T-helper 2 cell treated with Interferon-gamma antibody and Interleukin-4, amounts not matched to agents 5 μg/mL and 100 μg/mL, for 36 hours (primary cell): Measurements from ENCODE around the gene GRK6.
A peak's percentile ranks its signal among the peaks of the same experiment; 100 is the strongest.

Experiments
- DNase-seq: peaks from one replicate; pipeline ENCODE4 v3.0.0; 2021; ENCODE audit warnings: low spot score
- H3K27ac Mint-ChIP-seq: one replicate; pipeline ENCODE4 v1.8.0; 2021; ENCODE audit warnings: mild to moderate bottlenecking, mixed read lengths
- H3K27me3 Mint-ChIP-seq: one replicate; pipeline ENCODE4 v1.8.0; 2021; ENCODE audit warnings: low read depth, mixed read lengths
- H3K36me3 Mint-ChIP-seq: one replicate; pipeline ENCODE4 v1.8.0; 2021; ENCODE audit warnings: low read depth, mixed read lengths
- H3K4me1 Mint-ChIP-seq: one replicate; pipeline ENCODE4 v1.8.0; 2021; ENCODE audit warnings: low read depth, mixed read lengths
- H3K4me3 Mint-ChIP-seq: one replicate; pipeline ENCODE4 v1.8.0; 2022; ENCODE audit warnings: mild to moderate bottlenecking, moderate library complexity, mixed read lengths
- H3K9me3 Mint-ChIP-seq: one replicate; pipeline ENCODE4 v1.8.0; 2021; ENCODE audit warnings: mixed read lengths

GRK6 gene

DNA sequence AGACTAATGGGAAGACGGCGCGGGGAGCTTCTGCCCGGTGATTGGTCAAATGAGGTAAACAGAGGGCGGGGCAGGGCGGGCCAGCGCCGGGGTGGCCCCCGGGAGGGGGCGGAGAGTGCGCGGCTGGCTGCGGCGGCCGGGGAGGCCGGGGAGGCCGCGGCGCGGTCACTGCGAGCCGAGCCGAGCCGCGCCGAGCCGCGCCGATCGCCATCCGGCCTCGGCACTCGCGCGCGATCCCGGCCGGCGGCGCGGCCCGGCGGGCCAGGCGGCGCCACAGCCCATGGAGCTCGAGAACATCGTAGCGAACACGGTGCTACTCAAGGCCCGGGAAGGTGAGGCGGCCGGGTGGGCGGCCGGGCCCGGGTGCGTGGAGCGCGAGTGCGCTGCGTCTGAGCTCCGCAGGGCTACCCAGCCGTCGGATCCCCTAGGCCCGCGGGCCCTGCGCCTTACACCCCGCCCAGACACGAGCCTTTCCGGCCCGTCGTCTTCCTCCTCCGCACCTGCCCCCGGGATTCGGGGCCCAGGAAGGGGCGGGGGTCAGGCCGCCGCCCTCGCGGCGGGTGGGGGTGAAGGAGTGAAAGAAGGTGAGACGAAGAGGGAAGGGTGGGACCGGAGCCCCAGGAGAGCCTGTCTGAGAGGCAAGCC lies at the start of gene GRK6:
Gene GRK6 (plus strand): TSS at position 111 of the 645 bp plus-strand sequence. CDS start 170 bp downstream, at position 281.
- Mint-ChIP-seq H3K4me3 (peak within 1 kb of the TSS; percentile 98), H3K27me3 (peaks cover 2% of the 10 kb centered on the region), H3K36me3 (peaks cover 42% of the 10 kb centered on the region), H3K27ac (peak within 1 kb of the TSS; percentile 97), H3K4me1 (peaks cover 59% of the 10 kb centered on the region), H3K9me3 (no peaks in the 10 kb centered on the region)
- DNase-seq = peak; percentile 69

DNA sequence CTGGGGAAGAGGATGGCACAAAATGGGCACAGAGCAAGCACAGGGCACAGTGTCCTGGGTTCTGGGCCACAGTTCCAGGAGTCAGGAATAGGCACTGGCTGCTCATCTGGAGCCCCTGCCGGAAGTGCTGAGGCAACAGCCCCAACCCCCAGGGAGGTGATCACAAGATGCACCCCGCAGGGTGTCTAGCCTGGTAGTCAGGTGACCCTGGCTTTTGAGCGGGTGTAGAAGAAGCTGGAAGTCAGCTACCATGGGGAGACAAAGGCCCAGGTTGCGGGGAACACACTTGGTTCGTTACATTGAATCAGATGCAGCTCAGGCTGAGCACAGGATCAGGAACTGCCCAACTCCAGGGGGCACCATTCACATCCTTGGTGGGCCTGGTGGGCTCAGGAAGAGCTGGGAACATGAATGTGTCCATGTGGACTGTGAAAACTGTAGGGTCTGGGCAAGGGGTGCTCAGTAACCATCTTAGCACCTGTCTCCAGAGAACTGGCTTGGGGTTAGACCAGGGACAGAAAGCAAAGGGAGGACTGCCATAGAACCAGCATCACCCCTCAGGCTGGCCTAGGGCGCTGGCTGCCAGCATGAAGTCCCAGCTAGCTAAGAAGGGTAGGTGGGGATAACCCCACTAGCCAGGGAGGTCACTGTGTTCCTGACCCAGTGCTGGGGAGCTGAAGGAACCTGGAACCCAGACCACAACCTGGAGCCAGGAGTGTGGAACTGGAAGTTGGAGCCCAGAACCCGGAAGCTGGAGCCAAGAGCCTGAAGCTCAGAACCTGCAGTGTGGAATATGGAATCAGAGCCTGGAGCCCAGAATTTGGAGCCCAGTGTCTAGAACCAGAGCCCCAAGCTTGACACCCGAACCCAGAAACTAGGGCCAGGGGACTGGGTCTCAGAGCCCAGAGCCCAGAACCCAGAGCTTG lies 48.4 kb upstream of the GRK6 start:
- no peaks in the 10 kb centered on the region for H3K9me3 Mint-ChIP-seq
- peaks cover 11% of the 10 kb centered on the region for H3K36me3 Mint-ChIP-seq
- DNase-seq = no peak
- H3K4me1 Mint-ChIP-seq = peaks cover 16% of the 10 kb centered on the region
- no peak overlapping the region for H3K4me3 Mint-ChIP-seq
- H3K27ac Mint-ChIP-seq = no peak overlapping the region
- H3K27me3 Mint-ChIP-seq = peaks cover 3% of the 10 kb centered on the region

DNA sequence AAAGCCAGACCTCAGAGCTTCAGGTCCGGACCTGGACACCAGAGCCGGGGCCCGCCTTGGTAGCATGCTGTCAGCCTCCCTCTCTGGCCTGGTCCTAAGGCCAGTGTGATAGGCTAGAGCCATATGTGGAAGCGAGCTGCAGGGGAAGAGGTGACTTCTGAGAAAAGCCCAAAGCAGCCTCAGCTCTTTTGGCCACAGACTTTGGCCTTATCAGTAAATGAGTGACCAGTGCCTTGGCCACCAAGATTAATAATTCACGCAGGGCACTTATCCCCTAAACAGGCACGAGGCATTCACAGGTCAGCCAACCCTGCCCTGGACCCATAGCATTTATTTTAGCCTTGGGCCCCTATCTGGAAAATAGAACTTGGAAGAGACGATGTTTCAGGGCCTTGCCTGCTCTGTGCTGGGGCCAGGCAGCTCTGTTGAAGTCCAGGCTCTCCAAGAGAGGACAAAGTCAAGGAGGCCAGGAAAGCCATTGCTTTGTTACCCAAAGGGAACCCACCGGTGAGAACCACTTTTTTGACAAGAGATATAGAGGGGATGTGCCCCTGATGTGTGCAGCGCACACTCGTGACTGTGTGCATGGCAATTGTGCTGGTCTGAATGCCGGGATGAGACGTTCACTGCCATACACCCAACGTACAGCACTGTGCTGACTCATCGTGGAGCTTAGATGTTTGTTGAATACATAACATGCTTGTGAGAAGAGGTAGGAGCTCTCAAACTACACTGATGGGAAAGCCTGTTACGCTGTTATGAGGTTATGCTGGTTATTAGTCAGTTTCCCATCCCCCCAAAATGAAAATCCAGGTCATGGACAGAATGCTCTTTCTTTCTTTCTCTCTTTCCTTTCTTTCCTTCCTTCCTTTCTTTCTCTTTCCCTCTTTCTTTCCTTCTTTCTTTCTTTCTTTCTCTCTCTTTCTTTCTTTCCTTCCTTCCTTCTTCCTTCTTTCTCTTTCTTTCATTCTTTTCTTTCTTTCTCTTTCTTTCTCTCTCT lies 47.3 kb upstream of the GRK6 start:
- H3K36me3 Mint-ChIP-seq = peaks cover 6% of the 10 kb centered on the region
- H3K27me3 Mint-ChIP-seq = peaks cover 7% of the 10 kb centered on the region
- H3K4me3 Mint-ChIP-seq = no peak overlapping the region
- no peak for DNase-seq
- H3K27ac Mint-ChIP-seq = peak overlapping the region; percentile 29
- no peaks in the 10 kb centered on the region for H3K9me3 Mint-ChIP-seq
- H3K4me1 Mint-ChIP-seq = peaks cover 11% of the 10 kb centered on the region

DNA sequence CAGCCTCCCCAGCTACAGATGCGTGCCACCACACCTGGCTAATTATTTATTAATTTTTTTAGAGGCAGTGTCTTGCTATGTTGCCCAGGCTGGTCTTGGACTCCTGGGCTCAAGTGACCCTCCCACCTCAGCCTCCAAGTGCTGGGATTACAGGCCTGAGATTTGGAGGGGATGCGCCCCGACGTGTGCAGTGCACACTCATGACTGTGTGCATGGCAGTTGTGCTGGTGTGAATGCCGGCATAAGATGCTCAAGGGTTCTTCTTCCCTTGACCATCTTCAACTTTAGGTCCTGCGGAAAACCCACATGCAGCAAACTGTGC lies 45.7 kb upstream of the GRK6 start:
- H3K27me3 Mint-ChIP-seq = peaks cover 7% of the 10 kb centered on the region
- no peaks in the 10 kb centered on the region for H3K36me3 Mint-ChIP-seq
- DNase-seq = no peak
- H3K4me1 Mint-ChIP-seq = peaks cover 11% of the 10 kb centered on the region
- H3K4me3 Mint-ChIP-seq = no peak overlapping the region
- H3K27ac Mint-ChIP-seq = no peak overlapping the region
- H3K9me3 Mint-ChIP-seq = no peaks in the 10 kb centered on the region

DNA sequence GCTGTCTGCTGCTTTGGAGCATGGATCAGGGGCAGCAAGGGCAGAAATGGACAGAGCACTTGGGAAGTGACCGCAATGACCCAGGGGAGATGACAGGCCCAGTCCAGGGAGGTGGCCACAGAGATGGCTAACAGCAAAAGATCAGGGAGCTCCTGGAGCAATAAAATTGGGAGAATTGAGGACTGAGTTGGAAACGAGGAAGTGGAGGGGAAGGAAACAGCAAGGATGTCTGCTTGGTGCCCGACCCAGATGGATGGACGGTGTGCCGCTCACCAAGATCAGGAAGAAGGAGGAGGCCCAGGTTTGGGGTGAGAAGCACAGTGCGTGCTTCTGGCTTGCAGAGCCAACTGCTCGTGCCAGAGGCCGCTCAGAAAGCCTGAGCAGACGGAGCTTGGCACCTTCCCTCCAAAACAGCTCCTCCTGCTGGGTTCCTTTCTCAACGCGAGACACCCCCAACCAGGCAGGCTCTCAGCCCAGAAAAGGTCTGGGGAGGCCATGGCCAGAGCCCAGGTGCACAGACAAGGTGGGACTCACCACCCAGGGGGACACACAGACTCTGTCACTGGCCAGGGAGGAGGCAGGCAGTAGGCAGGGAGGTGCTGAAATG lies 44.0 kb upstream of the GRK6 start:
- H3K36me3 Mint-ChIP-seq = no peaks in the 10 kb centered on the region
- no peaks in the 10 kb centered on the region for H3K9me3 Mint-ChIP-seq
- no peak overlapping the region for H3K4me3 Mint-ChIP-seq
- peaks cover 7% of the 10 kb centered on the region for H3K27me3 Mint-ChIP-seq
- H3K27ac Mint-ChIP-seq = peak overlapping the region; percentile 2
- DNase-seq = no peak
- H3K4me1 Mint-ChIP-seq = peaks cover 11% of the 10 kb centered on the region

DNA sequence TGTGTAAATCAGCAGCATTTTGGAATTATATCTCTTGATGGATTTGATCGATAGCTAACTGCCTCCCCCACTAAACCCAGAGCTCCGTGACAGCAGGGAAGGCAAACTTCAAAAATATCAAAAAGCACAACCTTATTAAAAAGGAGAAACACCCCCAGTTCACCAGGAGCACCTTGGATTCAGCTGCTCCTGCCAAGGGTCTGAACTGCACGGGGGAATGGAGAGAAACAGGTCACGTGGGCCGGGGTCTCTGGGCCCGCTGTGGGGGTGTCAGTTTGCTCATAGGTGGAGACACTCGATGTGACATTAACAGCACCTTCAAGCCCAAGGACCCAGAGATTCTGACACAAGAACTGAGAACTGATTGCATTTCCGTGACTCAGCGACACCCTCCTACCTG lies 43.3 kb upstream of the GRK6 start:
- peak overlapping the region; percentile 2 for H3K27ac Mint-ChIP-seq
- no peak for DNase-seq
- H3K4me3 Mint-ChIP-seq = no peak overlapping the region

DNA sequence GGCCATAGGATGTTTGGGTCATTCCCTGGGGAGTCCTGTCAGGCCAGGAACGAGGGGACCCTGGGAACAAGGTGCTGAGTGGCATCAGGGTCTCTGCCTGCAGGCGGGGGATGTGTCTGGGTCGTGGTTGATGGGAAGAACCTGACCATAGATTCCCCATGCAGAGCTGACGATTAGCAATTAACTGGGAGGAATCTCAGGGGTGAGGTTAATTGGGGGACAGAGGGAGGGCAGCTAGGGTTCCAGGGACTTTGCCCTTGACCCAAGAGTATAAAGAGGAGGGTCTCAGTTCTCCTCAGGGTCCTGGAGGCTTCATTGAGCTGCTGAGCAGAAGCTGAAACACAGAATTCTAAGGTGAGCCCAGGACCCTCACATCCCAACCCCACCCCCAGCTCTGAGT lies 42.3 kb upstream of the GRK6 start, which contains the start of gene SLC34A1:
Gene SLC34A1 (plus strand): TSS at position 301 of the 400 bp plus-strand sequence. CDS start 1,308 bp downstream, outside the sequence.
- H3K36me3 Mint-ChIP-seq = no peaks in the 10 kb centered on the region
- peaks cover 7% of the 10 kb centered on the region for H3K27me3 Mint-ChIP-seq
- peaks cover 18% of the 10 kb centered on the region for H3K4me1 Mint-ChIP-seq
- no peak for DNase-seq
- no peaks in the 10 kb centered on the region for H3K9me3 Mint-ChIP-seq
- peak within 1 kb of the TSS; percentile 2 for H3K27ac Mint-ChIP-seq
- no peak within 1 kb of the TSS for H3K4me3 Mint-ChIP-seq

More for the DNA sequence above, 43.3 kb upstream of the GRK6 start:
- Mint-ChIP-seq H3K27me3 (peaks cover 7% of the 10 kb centered on the region), H3K36me3 (no peaks in the 10 kb centered on the region), H3K4me1 (peaks cover 11% of the 10 kb centered on the region), H3K9me3 (no peaks in the 10 kb centered on the region)

DNA sequence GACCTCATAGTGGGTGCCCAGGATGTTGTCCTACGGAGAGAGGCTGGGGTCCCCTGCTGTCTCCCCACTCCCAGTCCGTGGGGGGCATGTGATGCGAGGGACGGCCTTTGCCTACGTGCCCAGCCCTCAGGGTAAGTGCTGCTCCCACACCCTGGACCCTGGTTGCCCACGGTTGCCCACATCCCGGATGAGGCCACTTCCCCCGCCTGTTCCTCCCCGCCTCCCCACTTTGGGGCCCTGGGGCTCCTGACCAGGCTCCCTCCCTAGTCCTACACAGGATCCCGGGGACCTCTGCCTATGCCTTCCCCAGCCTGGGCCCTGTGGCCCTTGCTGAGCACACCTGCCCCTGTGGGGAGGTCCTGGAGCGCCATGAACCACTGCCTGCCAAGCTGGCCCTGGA lies 40.8 kb upstream of the GRK6 start:
- no peak for DNase-seq
- peaks cover 26% of the 10 kb centered on the region for H3K4me1 Mint-ChIP-seq
- no peak overlapping the region for H3K4me3 Mint-ChIP-seq
- H3K27ac Mint-ChIP-seq = no peak overlapping the region
- no peaks in the 10 kb centered on the region for H3K36me3 Mint-ChIP-seq
- H3K9me3 Mint-ChIP-seq = no peaks in the 10 kb centered on the region
- peaks cover 7% of the 10 kb centered on the region for H3K27me3 Mint-ChIP-seq

DNA sequence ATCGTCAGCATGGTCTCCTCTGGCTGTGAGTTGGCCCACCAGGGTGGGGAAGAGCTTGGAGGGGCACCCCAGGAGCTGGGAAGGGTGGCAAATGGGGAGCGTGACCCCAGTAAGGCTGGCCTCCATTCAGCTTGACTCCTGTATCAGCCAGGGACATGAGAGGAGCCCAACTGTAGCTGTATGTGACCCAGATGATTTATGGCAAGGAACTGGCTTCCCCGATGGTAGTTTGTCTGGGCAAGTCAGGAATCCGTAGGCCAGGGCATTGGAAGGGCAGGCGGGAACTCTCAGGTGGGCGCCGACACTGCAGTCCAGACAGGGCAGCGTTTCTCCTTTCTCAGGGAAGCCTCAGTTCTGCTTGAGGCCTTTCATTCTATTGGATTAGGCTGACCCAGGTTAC lies 39.9 kb upstream of the GRK6 start:
- no peak for DNase-seq
- Mint-ChIP-seq H3K27ac (no peak overlapping the region), H3K27me3 (peaks cover 7% of the 10 kb centered on the region), H3K4me1 (peaks cover 31% of the 10 kb centered on the region), H3K9me3 (no peaks in the 10 kb centered on the region), H3K36me3 (no peaks in the 10 kb centered on the region), H3K4me3 (no peak overlapping the region)

DNA sequence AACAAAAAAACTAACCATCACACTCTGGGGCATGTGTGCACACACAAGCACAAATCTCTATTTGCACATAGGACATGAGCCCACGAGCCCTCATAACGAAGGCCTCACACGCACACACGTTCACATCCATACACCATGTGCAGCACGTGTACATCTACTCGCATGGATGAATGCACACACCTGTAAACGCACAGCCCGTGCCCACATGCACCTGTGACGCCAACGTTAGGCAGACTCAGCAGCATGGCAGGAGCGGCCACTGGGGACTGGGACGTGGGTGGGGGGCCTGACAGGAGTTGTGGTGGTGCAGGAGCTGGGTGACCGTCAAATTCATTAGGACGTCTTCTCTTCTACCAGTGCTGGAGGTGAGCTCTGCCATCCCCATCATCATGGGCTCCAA lies 39.1 kb upstream of the GRK6 start:
- no peak overlapping the region for H3K4me3 Mint-ChIP-seq
- peaks cover 31% of the 10 kb centered on the region for H3K4me1 Mint-ChIP-seq
- peaks cover 6% of the 10 kb centered on the region for H3K27me3 Mint-ChIP-seq
- no peaks in the 10 kb centered on the region for H3K36me3 Mint-ChIP-seq
- no peaks in the 10 kb centered on the region for H3K9me3 Mint-ChIP-seq
- H3K27ac Mint-ChIP-seq = no peak overlapping the region
- DNase-seq = no peak

DNA sequence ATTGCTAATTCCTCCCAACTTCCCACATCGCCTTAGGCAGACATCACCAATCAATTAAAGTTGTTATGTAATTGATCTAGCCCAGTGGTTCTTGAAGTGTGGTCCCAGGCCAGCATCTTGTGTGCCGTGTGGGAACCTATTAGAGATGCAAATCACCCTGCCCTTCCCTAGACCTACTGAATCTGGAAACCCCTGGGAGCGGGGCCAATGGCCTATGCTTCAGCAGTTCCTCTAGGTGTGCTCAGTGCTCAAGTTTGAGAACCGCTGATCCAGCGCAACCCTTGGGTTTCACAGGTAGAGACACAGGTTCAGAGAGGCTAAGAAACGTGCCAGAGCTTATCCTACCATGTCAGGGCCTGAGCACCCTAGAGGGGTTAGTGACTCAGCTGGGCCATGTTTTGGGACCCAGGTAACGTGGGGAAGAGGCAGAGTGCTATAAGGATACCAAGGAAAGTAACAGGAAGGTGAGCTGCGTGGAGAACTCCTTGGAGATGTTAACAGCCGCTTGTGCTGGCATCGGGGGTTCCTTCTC lies 37.9 kb upstream of the GRK6 start:
- H3K27me3 Mint-ChIP-seq = peaks cover 4% of the 10 kb centered on the region
- H3K36me3 Mint-ChIP-seq = no peaks in the 10 kb centered on the region
- H3K9me3 Mint-ChIP-seq = no peaks in the 10 kb centered on the region
- H3K27ac Mint-ChIP-seq = peak overlapping the region; percentile 18
- H3K4me1 Mint-ChIP-seq = peaks cover 31% of the 10 kb centered on the region
- DNase-seq = no peak
- no peak overlapping the region for H3K4me3 Mint-ChIP-seq

DNA sequence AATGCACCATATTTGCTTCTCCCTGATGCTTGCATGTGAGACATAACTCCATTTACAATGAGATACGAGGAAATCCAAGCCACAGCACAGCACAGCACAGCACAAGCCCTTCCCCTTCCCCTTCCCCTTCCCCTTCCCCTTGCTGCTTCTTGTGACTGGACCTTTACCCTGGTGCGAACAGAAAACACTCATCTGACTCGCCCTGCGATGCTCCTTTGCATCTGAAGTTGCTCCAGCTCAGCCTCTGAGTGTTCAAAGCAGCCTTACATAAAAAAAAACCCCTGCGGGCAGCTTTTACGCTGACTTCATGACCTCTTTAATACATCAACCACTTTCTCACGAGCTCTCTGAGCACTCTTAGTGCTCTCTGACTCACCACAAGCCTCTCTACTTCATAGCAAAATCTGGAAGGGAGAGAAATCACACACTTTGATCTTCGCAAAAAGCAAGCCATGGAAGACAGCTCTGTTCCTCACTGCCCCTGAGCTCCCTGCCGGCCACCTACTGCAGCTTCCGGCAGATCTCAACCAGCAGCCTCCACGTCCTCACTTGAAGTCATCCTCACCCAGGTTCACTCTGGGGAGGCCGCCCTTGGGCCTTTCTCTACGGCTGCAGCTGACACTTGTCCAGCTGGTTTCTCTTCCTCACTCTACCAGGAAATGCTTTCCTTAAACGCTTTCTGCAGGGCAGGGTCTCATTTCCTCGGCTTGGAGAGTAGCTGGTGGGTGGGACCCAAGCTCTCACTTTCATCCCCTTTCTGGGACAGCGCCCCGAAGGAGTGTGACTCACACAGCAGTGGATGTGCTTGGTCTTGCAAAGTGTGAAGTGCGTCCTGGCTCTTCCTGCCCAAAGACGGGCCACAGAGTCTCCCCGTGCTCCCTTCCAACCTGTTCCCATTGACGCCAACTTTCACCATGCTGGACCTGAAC lies 37.0 kb upstream of the GRK6 start:
- peak; percentile 56 for DNase-seq
- Mint-ChIP-seq H3K9me3 (no peaks in the 10 kb centered on the region), H3K4me3 (peak overlapping the region; percentile 44), H3K27me3 (no peaks in the 10 kb centered on the region), H3K27ac (peak overlapping the region; percentile 70), H3K36me3 (no peaks in the 10 kb centered on the region), H3K4me1 (peaks cover 31% of the 10 kb centered on the region)
